ENCODE data around the gene CISH.

Gene CISH

DNA sequence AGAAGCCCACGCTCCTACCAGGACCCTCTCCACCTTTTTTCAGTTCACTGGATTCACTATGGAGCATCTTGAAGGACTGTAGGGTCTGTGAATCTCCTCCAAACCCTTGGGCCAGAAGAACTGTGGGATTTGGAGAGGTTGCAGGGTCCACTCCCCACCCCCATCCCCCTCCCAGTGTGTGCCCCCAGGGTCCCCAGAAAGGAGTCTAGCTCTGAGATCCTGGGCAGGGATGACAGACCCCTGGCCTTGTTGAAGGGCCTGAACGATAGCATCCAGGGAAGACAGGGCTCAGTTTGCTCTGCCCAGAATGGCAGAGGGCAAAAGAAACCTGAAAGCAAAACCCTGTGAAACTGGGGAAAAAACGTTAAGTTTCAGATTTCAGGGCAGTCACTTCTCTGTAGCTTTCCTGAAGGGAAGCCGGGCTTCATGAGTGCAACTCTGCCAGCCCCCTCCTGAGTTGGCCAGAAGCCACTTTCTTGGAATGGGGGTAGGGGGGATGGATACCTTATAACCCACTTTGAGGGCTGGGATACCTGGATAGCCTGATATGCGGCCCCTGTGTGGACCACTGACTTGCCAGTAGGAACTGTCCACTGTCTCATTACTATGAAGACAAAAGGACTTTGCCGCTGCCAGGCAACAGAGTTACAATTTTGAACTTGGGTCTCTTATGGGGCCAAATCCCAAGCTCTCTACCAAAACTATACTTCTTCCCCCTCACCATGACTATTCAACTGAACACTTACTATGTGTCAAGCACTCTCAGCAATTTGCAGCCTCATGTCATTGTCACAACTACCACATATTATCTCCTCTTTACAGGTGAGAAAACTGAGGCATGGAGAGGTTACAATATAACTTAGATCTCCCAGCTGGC is 1.6 kb upstream of the CISH start:
- no peak for DNase-seq (ENCODE audit: extremely low read depth, low read depth)
- TF ChIP-seq, protein P1, sequence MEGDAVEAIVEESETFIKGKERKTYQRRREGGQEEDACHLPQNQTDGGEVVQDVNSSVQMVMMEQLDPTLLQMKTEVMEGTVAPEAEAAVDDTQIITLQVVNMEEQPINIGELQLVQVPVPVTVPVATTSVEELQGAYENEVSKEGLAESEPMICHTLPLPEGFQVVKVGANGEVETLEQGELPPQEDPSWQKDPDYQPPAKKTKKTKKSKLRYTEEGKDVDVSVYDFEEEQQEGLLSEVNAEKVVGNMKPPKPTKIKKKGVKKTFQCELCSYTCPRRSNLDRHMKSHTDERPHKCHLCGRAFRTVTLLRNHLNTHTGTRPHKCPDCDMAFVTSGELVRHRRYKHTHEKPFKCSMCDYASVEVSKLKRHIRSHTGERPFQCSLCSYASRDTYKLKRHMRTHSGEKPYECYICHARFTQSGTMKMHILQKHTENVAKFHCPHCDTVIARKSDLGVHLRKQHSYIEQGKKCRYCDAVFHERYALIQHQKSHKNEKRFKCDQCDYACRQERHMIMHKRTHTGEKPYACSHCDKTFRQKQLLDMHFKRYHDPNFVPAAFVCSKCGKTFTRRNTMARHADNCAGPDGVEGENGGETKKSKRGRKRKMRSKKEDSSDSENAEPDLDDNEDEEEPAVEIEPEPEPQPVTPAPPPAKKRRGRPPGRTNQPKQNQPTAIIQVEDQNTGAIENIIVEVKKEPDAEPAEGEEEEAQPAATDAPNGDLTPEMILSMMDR (IDR thresholded peaks at IDR 0.05; ENCODE audit: low read depth, low read length): no peak

DNA sequence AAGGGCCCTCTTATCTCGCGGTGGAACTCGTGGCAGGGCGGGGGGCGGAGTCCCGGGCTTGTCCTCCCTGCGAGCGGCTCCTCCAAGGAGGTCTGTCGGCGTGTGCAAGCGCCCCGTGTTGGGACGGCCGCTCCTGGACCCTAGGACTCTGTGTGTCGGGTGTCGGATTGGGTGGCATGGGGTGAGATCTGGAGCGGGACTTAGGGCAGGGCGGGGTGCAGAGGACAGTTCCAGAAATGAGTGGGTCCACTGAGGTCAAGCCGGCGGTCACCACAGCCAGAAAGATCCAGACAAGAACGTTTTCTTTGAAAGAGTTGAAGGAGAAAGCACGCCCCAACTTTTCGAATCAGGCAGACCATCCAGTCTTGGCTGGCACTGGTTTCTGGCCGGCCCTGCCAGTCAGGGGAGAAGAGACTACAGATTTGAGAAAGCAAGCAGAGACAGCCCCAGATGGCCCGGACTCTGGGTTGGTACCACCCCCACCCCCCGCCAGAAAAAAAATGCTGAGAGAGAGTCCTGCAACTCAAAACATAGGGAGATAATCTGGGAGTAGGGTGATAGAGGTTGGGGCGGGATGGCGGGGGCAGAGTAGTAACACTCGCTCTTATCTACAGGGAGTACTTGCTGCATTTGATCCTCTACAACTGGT is 784 bp upstream of the CISH start:
- TF ChIP-seq, protein P1 (IDR thresholded peaks at IDR 0.05; ENCODE audit: low read depth, low read length): no peak

DNA sequence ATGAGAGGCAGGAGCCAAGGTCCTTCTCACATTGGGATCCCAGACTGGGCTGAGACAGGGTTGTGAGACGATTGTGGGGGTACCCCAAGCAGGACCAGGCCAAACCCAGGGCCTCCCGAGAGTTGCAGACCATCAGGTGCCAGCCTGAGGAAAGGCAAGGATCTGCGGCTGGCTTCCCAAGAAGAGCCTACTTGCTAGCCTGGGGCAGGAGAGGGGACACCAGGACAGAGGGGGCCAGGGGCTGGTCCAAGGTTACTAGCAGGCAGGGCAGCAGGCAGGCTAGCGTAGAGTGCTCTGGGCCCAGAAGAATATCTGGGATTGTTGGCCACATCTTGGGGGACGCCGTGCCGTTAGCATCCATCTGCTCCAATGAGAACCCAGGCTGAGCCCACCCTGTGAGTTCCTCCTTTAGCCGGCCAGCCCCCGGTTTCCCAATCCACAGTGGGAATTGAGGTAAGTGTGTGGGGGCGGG is 546 bp downstream of the CISH start:
- DNase-seq (ENCODE audit: extremely low read depth, low read depth): no peak
- TF ChIP-seq, protein P1 (IDR thresholded peaks at IDR 0.05; ENCODE audit: low read depth, low read length): no peak

More for the DNA sequence above, 784 bp upstream of the CISH start:
- no peak for DNase-seq (ENCODE audit: extremely low read depth, low read depth)

DNA sequence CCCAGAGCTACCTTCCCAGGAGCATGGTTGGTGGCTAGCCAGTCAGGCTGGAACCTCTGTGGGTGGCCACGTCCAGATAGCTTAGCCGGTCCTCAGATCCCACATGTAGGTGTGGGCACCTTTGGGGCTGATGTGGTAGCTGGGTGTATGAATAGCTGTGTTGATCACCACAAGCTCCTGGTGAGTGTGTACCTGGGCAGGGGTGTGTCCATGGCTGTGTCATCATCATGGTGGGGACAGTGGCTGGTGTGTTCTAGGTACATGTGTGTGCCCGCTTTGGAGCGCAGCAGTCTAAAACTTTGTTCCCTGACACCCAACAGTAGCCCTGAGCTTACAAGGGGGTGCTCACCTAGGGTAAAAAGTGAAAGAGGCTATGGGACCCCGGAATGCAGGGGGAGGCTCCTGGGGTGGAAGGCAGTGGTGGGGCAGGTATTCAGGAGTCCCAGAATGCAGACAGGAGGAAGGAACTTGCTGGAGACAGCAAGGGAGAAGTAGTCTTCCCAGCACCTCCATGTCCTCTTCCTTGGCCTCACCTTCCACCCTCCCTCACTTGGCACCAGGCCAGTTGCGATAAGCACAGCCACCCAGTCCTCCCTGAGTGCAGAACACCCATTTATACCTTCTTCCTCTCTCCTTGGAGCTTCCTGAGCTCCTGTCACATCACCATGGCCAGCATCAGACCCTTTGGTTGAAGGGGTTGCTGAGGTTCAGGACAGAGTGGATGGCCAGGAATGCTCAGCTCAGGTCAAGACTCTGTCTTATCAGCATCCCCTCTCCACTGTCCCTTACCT is 1.2 kb downstream of the CISH start:
- TF ChIP-seq, protein P1 (IDR thresholded peaks at IDR 0.05; ENCODE audit: low read depth, low read length): no peak
- DNase-seq (ENCODE audit: extremely low read depth, low read depth): no peak

DNA sequence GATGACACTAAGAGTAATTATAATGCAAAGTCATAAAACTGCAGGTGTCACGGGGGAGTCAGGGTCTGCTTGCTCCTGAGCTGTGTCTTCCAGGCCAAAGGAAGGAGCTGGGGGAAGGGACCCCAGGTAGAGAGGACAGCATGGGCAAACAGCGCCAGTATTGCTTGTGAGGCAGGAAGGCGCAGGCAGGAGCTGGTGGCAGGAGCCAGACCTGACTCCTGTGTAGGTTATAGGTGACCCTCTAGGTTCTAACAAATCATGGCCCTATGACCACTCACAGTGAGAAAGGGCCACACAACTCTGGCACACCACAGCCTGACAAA is 1.9 kb downstream of the CISH start:
- DNase-seq (ENCODE audit: extremely low read depth, low read depth): no peak
- TF ChIP-seq, protein P1 (IDR thresholded peaks at IDR 0.05; ENCODE audit: low read depth, low read length): no peak

DNA sequence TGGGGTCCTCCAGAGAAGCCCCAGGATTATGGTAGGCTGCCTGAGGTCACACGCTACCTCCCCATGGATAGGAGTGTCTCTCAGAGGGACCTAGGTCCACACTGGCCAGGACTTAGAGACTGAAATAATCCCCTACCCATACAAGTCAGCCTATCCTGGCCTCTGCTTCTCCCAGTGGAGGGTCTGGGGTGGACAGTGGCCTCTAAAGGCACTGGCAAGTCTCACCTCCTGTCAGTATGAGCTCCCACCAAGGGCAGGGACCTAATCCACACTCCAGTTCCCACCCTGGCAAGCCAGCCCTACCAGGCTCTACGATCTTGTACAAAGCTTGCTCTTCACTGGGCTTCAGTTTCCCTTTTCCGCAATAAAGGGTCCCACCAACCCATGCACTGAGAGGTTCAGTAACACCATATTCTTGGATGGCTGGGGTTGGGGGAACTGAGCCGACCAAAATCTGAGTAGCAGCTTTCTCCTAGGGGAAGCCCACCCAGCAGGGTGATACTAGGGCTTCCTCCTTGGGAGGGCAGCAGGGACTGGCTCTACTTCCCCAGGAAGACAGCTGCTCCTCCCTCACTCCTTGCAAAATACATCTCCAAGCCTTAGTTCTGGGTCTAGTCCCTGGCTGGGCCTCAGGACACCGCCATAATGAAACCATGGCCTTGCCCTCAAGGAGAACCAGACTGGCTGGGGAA is 2.4 kb downstream of the CISH start:
- TF ChIP-seq, protein P1 (IDR thresholded peaks at IDR 0.05; ENCODE audit: low read depth, low read length): no peak
- no peak for DNase-seq (ENCODE audit: extremely low read depth, low read depth)
